Endothelial cell of umbilical vein (primary cell): ENCODE results near the gene INSC. TPM values are rescaled to one million over a fixed set of nuclear protein-coding genes. Genes with fewer than 3 reads are reported as not detected.

Source experiments
- BruUV-seq: library from RNA; stranded (reverse); fragments of 400-500 nt; replicated peaks from 2 replicates; lab custom pipeline; 2021; lab: Mats Ljungman, UMichigan
- CTCF ChIA-PET: fragments of 300-600, 350-600 bp; sonication (Branson Sonifier 250); formaldehyde crosslinking; loops from one replicate; lab custom pipeline; 2021; ENCODE audit warnings: antibody characterized with exemption, inconsistent platforms; lab: Charles Lee
- POLR2A ChIA-PET: fragments of 300-600, 350-600 bp; sonication (Branson Sonifier 250); formaldehyde crosslinking; loops from one replicate; lab custom pipeline; 2021; ENCODE audit warnings: antibody characterized with exemption, inconsistent platforms; lab: Charles Lee
- DNase-seq: peaks from one replicate; pipeline ENCODE4 v3.0.0-alpha.2; 2011; ENCODE audit warnings: low read depth, low spot score
- FAIRE-seq: peaks from 2 replicates; lab custom pipeline; 2011; peaks lifted over from hg19 to GRCh38; lab: Jason Lieb, UNC
- H2AFZ ChIP-seq: 2 replicates; pipeline ENCODE4 v1.6.0; 2012; ENCODE audit warnings: low read depth, low read length, control low read depth, inconsistent platforms
- H3K27ac ChIP-seq: 2 replicates; pipeline ENCODE4 v1.5.1; 2011; ENCODE audit warnings: low read depth, mild to moderate bottlenecking, control low read depth, low read length, moderate library complexity; ENCODE audit not compliant: insufficient read depth
- H3K27me3 ChIP-seq, 2 experiments: 2 replicates each; pipeline versions ENCODE4 v1.6.0 to v1.6.1; 2011; ENCODE audit warnings: low read length in 2 of 2, mixed read lengths in 1 of 2; ENCODE audit not compliant: control insufficient read depth in 2 of 2, insufficient read depth in 2 of 2
- H3K36me3 ChIP-seq, 2 experiments: 2 replicates in 1 of 2; 3 replicates in 1 of 2; pipeline ENCODE4 v1.5.1; 2011; ENCODE audit warnings: low read length in 2 of 2, mild to moderate bottlenecking in 1 of 2, moderate library complexity in 1 of 2; ENCODE audit not compliant: control insufficient read depth in 2 of 2, insufficient read depth in 2 of 2; ENCODE audit errors: extremely low read depth in 1 of 2
- H3K4me1 ChIP-seq: 3 replicates; pipeline ENCODE4 v1.5.1; 2011; ENCODE audit warnings: mild to moderate bottlenecking, low read length; ENCODE audit not compliant: control insufficient read depth, insufficient read depth; ENCODE audit errors: extremely low read depth
- H3K4me2 ChIP-seq: 2 replicates; pipeline ENCODE4 v1.6.1; 2011; ENCODE audit warnings: low read length, control low read depth, mixed read lengths; ENCODE audit not compliant: insufficient read depth
- H3K4me3 ChIP-seq, 3 experiments: fragments of 200-600 bp in 1 of 3; sonication (generic), shearing (Covaris generic) in 1 of 3; replicated peaks in 1 of 3; 2 replicates each; pipeline ENCODE4 v1.5.1; 2011 to 2016; ENCODE audit warnings: control low read depth in 3 of 3, low read length in 3 of 3, mild to moderate bottlenecking in 2 of 3, inconsistent platforms in 1 of 3, low read depth in 1 of 3, moderate library complexity in 1 of 3; ENCODE audit not compliant: insufficient read depth in 1 of 3
- H3K79me2 ChIP-seq: 2 replicates; pipeline ENCODE4 v1.6.0; 2012; ENCODE audit warnings: low read length, inconsistent platforms; ENCODE audit not compliant: control insufficient read depth, insufficient read depth
- H3K9ac ChIP-seq: replicated peaks from 2 replicates; pipeline ENCODE3; 2011; ENCODE audit warnings: low read length, control low read depth; ENCODE audit not compliant: insufficient read depth; ENCODE audit errors: extremely low read depth
- H3K9me1 ChIP-seq: replicated peaks from 3 replicates; pipeline ENCODE4 v1.6.0; 2011; ENCODE audit warnings: mild to moderate bottlenecking, low read length; ENCODE audit not compliant: control insufficient read depth, insufficient read depth; ENCODE audit errors: extremely low read depth
- H3K9me3 ChIP-seq: replicated peaks from 2 replicates; pipeline ENCODE4 v1.5.1; 2012; ENCODE audit warnings: low read length, inconsistent platforms; ENCODE audit not compliant: control insufficient read depth, insufficient read depth
- H4K20me1 ChIP-seq: replicated peaks from 2 replicates; pipeline ENCODE3; 2011; ENCODE audit warnings: mild to moderate bottlenecking, low read length; ENCODE audit not compliant: control insufficient read depth, insufficient read depth; ENCODE audit errors: extremely low read depth
- CTCF ChIP-seq, 2 donors: IDR thresholded peaks; 1 replicate in 1 of 2; 2 replicates in 1 of 2; pipeline ENCODE4 v1.5.1; 2011; ENCODE audit warnings: low read length in 2 of 2, mild to moderate bottlenecking in 2 of 2, moderate library complexity in 2 of 2, control low read depth in 1 of 2, inconsistent platforms in 1 of 2, low read depth in 1 of 2; ENCODE audit not compliant: insufficient read depth in 1 of 2; ENCODE audit errors: extremely low read depth in 1 of 2
- FOS ChIP-seq: IDR thresholded peaks from 2 replicates; pipeline ENCODE4 v1.6.1; 2011; ENCODE audit warnings: mild to moderate bottlenecking, low read length, moderate library complexity, borderline replicate concordance; ENCODE audit not compliant: insufficient read depth
- MAX ChIP-seq: IDR thresholded peaks from 2 replicates; pipeline ENCODE4 v1.6.1; 2011; ENCODE audit not compliant: insufficient read depth, insufficient read length
- MYC ChIP-seq: IDR thresholded peaks from one replicate; pipeline ENCODE4 v1.6.1; 2011; ENCODE audit warnings: mild to moderate bottlenecking, low read depth, low read length
- POLR2A ChIP-seq: IDR thresholded peaks from 2 replicates; pipeline ENCODE4 v1.6.1; 2012; ENCODE audit warnings: low read depth, mild to moderate bottlenecking, control low read depth, low read length
- POLR2AphosphoS5 ChIP-seq: IDR thresholded peaks from 2 replicates; pipeline ENCODE4 v1.6.1; 2012; ENCODE audit warnings: low read depth, mild to moderate bottlenecking, control low read depth, low read length, moderate library complexity; ENCODE audit not compliant: insufficient read depth
- dilution Hi-C: fragments of 300-500 bp; cut with MboI; formaldehyde crosslinking; loops from one replicate; pipeline ENCODE4 v1.15.0; 2019; ENCODE audit warnings: low sequenced_read_pairs; ENCODE audit not compliant: extremely low pct_ligation_motif_present
- intact Hi-C: fragments of 100-400 bp; cut with micrococcal nuclease; formaldehyde crosslinking; loops from one replicate; pipeline ENCODE4 v1.10.0; 2022
- polyA plus RNA-seq, 4 experiments: library from polyadenylated mRNA; depleted of rRNA in 3 of 4; stranded (reverse) in 3 of 4; unstranded in 1 of 4; fragments of >200 nt; gene quantifications; 2 replicates each; pipeline versions ENCODE4 v1.2.1 to v1.2.3, GENCODE V29; 2011 to 2012; ENCODE audit warnings: missing spikeins in 1 of 4
- total RNA-seq: library from RNA; stranded (reverse); gene quantifications from 2 replicates; pipeline ENCODE4 v1.2.3, GENCODE V29; 2021

Gene INSC
- total and polyA plus RNA-seq, 2 donors (not counting 3 experiments of a cell fraction or from before 2014, with no cell fraction given) = not detected

GRCh38 chr11:15095736-15096228 is 18.9 kb upstream of the INSC start:
- H3K27me3 ChIP-seq = peaks cover 4 to 5% of the 10 kb centered on the region in 2 experiments
- no peak overlapping the region for H2AFZ ChIP-seq
- H3K79me2 ChIP-seq = no peaks in the 10 kb centered on the region
- ChIA-PET POLR2A (no interaction called here), CTCF (no interaction called here)
- BruUV-seq = no TSS peak
- H3K36me3 ChIP-seq = no peaks in the 10 kb centered on the region
- H3K4me2 ChIP-seq = no peak overlapping the region
- dilution Hi-C loops (no loop called here), intact Hi-C loops (no loop called here)
- H3K4me3 ChIP-seq = no peak overlapping the region
- H3K9me1 ChIP-seq = no peaks in the 10 kb centered on the region
- no peak overlapping the region for H3K27ac ChIP-seq
- no peaks in the 10 kb centered on the region for H3K9me3 ChIP-seq
- FAIRE-seq = no peak
- H4K20me1 ChIP-seq = no peaks in the 10 kb centered on the region
- H3K4me1 ChIP-seq = no peaks in the 10 kb centered on the region
- no peak for TF ChIP-seq MAX
- TF ChIP-seq POLR2A = no peak
- no peak for TF ChIP-seq POLR2AphosphoS5
- no peak for TF ChIP-seq CTCF (IDR thresholded peaks at IDR 0.05; ENCODE audit: extremely low read depth in 1 of 2, insufficient read depth in 1 of 2, low read depth in 1 of 2, low read length in 2 of 2)
- no peak for TF ChIP-seq MYC
- TF ChIP-seq FOS = no peak
- H3K9ac ChIP-seq = no peak overlapping the region
- DNase-seq = no peak
